ENCODE results near the gene RALGPS1.

RALGPS1 gene

GRCh38 chr9:127187231-127187956, 272.8 kb downstream of the RALGPS1 start:
- no peak for DNase-seq (ENCODE audit: low read depth in 3 of 3)

GRCh38 chr9:127188396-127188795, 273.8 kb downstream of the RALGPS1 start:
- DNase-seq (ENCODE audit: low read depth in 3 of 3): no peak

DNA sequence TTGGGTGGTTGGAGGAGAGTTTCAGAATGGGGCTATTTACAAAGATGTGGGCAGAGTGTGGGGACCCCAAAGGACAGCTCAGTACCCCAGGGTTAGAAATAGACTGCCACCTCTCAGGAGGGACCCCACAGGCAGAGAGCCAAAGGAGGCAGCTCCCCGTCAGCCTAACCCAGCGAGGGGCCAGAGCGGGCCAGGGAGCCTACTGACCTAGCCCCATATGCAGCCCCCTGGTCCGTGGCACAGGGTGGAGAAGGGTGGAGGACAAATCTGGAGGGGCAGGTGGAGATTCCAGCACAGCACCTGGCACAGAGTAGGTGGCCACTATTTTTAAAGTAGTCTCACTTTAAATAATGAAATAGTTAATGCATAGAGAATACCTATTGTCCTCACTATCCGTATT, 275.0 kb downstream of the RALGPS1 start:
- DNase-seq (ENCODE audit: low read depth in 3 of 3): no peak

DNA sequence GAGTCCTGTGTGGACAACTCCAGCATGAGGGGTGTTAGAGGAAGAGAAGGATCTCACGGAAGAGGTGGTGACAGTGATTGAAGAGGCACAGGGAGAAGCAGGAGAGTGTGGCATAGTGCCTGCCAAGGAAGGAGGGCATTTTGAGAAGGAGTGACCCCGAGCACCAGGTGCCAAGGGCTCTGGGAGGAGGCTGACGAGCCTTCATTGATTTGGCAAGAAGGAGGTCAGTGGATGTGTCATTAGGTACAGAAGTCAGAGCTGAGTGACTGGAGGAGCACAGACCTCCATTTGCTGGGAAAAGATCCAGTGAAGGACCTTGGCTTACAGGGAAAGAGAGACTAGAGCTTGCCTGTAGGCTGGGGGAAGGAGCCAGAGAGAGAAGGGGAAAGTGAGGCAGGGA, 278.2 kb downstream of the RALGPS1 start:
- no peak for DNase-seq (ENCODE audit: low read depth in 3 of 3)

DNA sequence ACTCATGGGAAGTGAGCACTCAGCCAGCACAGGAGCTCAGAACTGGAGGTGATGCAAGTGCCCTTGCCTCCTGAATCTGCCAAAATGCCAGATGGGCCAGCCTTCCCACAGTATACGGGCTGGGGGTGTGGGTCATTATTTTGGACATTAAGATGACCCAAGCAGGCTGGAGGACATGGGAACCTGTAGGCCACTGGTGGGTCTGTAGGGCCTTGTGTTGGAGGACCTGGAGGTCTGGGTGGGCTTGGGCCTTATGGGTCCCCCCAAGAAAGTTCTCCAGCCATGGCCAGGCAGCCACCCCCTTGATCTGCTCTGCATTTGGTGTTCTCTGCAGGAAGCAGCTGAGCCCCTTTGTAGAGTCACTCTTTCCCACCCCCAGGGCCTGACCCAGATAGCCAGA, 278.9 kb downstream of the RALGPS1 start:
- no peak for DNase-seq (ENCODE audit: low read depth in 3 of 3)

DNA sequence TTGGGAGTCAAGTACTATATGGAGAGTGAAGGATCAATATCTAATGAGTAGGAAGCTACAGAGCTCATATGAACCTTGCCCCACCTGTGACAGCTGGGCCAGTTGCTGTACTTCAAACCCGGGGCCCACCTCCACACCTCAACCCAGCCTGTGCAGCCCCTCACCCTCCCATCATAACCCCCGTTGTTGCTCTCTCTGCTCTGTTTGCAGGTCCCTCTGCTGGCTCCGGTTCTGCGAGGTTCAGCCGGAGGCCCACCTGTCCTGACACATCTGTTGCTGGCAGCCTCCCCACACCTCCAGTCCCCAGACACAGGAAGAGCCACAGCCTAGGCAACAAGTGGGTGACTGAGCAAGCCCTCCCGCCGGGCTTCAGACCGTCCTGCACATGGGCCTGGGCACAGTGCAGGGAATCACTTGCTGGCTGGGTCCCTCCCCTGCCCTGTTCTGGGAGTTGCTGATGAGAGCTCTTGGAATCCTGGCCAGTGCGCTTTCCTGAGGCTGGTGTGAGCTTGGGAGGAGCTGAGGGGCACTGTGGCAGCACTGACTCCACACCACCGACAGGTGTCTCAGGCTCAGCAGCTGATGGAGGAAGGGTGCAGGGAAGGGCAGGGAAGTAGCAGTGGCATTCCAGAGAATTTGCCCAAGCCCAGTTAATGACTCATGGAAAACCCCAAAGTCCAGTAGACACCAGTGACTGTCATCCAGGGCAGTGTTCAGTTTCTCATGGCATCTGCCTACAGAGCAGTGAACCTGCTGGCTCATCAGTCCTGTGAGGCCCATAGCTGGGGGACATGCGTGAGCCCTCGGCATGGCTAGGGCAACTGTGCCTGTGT, 280.5 kb downstream of the RALGPS1 start:
- DNase-seq (ENCODE audit: low read depth in 3 of 3): no peak

GRCh38 chr9:127195976-127196825, 281.6 kb downstream of the RALGPS1 start:
- no peak for DNase-seq (ENCODE audit: low read depth in 3 of 3)

DNA sequence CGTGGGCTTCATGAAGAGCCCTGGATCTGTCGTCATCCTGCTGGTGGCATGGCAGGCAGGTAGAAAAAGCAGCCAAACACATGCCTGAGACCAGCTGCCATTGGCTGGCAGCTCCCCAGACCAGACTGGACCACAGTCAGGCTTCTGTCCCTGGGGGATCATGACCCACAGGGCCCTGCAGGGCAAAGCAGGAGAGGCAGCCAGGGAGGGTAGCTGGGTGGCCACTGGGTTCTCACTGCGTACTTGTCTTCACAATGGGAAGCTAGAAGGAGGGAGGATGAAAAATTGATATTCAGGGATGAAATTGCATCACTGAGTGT, 282.2 kb downstream of the RALGPS1 start:
- DNase-seq (ENCODE audit: low read depth in 3 of 3): no peak

DNA sequence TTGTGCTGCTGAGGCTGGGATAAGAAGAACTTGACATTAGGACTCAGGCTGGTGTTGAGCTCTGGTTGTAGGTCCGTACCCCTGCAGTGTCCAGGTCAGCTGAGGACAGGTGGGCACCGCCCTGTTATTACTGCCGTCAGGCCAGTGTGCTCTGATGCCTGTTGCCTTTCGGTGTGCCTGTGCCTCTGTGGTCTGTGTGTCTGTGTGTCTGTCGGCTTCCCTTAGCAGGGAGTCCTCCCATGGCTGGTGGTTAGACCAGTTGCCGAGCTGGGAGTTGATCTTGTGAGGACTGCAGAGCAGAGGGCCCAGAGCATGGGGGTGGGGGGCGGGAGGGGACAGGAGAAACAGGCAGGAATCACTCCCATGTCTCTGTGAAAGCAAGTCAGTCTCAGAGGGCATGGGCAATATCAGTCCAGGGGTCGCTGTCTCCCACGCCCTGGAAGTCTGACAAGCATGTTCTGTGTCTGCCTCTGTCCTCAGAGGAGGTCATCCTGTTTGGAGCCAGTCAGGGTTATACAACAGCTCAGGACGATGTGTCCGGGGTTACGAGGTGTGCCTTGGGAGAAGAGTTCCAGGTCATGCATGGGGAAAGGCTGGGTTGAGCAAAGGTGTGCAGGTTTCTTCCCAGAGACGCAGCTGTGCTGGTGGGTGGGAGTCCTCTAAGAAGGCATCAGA, 282.7 kb downstream of the RALGPS1 start:
- no peak for DNase-seq (ENCODE audit: low read depth in 3 of 3)

GRCh38 chr9:127197861-127198430, 283.4 kb downstream of the RALGPS1 start:
- no peak for DNase-seq (ENCODE audit: low read depth in 3 of 3)

DNA sequence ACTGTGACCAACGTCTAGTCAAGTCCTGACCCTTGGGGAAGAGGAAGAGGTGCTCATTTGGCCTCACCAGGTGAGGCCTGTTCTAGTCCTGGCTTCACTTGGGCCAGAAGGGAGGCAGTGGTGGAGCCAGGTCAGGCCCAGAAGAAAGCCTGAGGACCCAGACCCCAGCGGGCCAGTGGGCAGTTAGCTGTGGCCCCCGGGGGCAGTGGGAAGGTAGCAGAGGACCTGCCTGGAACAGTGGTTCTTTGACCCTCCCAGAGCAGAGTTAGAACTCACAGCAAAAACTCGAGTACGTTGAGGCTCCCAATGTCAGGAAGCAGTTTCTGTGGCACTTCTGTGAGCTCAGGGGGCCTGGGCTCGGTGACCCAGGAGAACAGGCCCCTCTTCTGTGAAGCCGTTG, 284.0 kb downstream of the RALGPS1 start:
- no peak for DNase-seq (ENCODE audit: low read depth in 3 of 3)

DNA sequence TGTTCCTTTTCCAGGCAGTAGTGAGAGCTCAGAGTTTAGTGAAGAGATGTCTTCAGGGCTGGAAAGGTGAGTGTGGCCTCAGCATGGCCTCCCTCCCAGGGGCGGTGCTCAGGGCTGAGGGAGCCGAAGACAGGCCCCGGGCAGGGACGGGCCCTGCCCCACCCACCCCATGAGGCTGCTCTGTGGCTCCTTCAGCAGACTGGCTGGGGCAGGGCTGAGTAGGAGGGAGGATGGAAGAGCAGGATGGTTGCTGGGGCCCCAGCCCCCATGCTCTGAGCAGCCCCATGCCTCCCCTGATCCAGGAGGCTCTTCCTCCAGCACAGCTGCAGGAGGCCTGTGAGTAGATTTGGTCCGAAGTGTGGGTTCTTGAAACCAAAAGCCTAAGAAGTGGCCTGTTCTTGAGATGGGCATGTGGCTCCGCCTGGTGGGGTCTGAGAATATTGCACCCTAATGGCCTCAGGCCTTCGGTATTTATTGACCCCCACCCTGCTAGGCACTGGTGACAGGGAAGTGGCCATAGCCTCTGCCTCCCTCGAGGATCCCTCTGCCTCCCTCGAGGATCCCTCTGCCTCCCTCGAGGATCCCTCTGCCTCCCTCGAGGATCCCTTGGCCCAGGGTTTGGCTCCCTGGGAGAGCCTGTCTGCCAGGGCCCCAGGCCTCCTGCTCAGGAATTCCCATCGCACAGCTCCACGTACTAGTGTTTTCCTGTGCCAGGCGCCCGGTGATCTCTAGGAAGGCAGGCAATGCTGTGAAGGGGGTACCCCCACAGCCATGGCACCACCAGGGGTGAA, 284.6 kb downstream of the RALGPS1 start:
- peak; percentile 46 to 72 (median 51) for DNase-seq (ENCODE audit: low read depth in 3 of 3)

GRCh38 chr9:127200106-127200862, 285.7 kb downstream of the RALGPS1 start:
- no peak for DNase-seq (ENCODE audit: low read depth in 3 of 3)

GRCh38 chr9:127201071-127201541, 286.5 kb downstream of the RALGPS1 start:
- DNase-seq (ENCODE audit: low read depth in 3 of 3): no peak

GRCh38 chr9:127201731-127202130, 287.1 kb downstream of the RALGPS1 start:
- DNase-seq (ENCODE audit: low read depth in 3 of 3): no peak

GRCh38 chr9:127202461-127203169, 288.0 kb downstream of the RALGPS1 start:
- DNase-seq (ENCODE audit: low read depth in 3 of 3): no peak

DNA sequence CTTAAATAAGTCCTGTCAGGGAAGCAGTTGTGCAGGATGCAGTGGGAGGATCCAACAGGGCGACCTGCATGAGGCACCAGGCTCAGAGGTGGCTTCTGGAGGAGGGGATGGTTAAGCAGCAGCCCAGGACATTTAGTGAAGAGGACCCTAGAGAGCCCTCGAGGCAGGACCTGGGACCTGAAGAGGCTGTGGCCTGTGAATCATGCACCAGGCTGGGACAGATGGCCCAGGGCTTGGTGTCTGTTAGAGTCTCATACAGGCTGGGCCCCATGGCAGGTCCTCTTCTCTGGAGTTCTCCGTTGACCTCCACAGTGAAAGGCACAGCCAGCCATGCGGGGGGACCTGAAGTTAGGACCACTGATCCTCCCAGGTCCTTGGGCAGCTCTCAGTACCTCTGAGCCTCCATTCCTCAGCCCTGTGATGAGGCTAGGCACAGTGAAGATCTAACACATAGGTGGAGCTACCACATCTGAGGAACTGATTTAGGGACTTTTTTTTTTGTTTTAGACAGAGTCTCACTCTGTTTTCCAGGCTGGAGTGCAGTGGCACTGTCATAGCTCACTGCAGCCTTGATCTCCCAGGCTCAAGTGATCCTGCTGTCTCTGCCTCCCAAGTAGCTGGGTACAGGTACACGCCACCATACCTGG, 289.2 kb downstream of the RALGPS1 start:
- no peak for DNase-seq (ENCODE audit: low read depth in 3 of 3)

DNA sequence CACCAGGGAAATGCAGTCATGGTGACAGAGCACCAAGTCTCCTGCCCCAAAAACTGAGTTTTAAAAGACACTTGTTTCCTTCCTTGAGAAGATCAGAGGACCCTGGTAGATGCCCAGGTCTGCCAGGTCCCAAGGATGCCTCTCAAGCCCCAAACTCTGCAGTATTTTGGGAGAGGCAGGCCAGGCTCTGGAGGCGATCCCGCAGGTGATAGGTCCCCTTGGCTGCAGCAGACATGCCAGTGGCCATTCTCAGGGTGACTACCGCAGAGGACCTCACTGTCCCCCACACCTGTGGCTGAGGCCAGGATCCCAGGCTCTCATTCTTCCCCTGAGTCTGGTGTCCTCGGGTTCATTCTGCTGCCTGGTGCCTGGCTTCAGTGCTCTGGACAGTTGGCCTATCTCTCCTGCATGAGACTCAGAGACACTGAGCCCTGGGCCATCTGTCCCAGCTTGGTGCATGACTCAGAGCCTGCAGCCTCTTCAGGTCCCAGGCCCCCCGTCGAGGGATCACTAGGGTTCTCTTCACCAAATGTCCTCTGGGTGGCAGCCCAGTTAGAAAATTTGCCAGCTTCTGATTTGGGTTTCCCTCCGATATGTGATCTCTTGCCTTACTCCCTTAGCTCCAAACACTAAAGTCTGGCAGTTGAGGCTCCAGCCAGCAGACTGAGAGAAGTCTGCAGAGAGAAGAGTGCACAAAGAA, 290.3 kb downstream of the RALGPS1 start:
- DNase-seq (ENCODE audit: low read depth in 3 of 3): peak in 1 of 3 experiments; percentile 11
